Esophagus squamous epithelium (tissue), 4 donors: ENCODE measurements around the gene CCDC180.

ENCODE experiments used
- POLR2A ChIP-seq, 4 donors: fragments of 450-650 bp; IDR thresholded peaks; one replicate each; pipeline ENCODE4 v1.6.1; 2017; ENCODE audit warnings: antibody characterized with exemption in 4 of 4, mild to moderate bottlenecking in 4 of 4, moderate library complexity in 3 of 4
- TF ChIP-seq, protein P1 (sequence below), 6 experiments: fragments of 450-650 bp in 4 of 6; fragments of 200-600 bp in 2 of 6; sonication (generic) in 2 of 6; IDR thresholded peaks; one replicate each; pipeline ENCODE4 v1.5.1; 2016 to 2019; ENCODE audit warnings: antibody characterized with exemption in 6 of 6, mild to moderate bottlenecking in 4 of 6, moderate library complexity in 4 of 6

DNA sequence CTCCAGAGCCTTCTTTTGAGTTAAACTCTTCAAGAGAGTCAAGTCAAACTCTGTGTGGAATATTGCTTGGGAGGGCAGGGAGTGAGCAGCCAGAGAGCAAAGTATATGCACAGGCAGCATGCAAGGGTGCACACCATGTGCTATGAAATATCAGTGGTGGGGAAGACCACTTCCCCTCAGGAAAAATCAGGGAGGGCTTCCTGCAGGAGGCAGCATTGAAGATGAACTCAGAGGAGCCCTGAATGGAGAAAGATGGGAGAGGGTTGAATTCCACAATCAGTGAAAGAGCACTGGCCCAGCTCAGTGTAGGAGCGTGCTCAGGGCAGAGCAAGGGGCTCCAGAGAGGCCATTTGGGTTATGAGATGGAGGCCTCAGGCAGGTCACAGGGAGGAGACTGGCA, 41.9 kb downstream of the CCDC180 start:
- TF ChIP-seq, protein P1, sequence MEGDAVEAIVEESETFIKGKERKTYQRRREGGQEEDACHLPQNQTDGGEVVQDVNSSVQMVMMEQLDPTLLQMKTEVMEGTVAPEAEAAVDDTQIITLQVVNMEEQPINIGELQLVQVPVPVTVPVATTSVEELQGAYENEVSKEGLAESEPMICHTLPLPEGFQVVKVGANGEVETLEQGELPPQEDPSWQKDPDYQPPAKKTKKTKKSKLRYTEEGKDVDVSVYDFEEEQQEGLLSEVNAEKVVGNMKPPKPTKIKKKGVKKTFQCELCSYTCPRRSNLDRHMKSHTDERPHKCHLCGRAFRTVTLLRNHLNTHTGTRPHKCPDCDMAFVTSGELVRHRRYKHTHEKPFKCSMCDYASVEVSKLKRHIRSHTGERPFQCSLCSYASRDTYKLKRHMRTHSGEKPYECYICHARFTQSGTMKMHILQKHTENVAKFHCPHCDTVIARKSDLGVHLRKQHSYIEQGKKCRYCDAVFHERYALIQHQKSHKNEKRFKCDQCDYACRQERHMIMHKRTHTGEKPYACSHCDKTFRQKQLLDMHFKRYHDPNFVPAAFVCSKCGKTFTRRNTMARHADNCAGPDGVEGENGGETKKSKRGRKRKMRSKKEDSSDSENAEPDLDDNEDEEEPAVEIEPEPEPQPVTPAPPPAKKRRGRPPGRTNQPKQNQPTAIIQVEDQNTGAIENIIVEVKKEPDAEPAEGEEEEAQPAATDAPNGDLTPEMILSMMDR (IDR thresholded peaks at IDR 0.05) = no peak
- no peak for TF ChIP-seq POLR2A (IDR thresholded peaks at IDR 0.05)
